ENCODE measurements around the gene HIVEP1.

HIVEP1 gene

GRCh38 chr6:12049165-12049564, 37.1 kb downstream of the HIVEP1 start:
- no peak for DNase-seq (ENCODE audit: low read depth)

GRCh38 chr6:12051861-12052368, 39.8 kb downstream of the HIVEP1 start:
- DNase-seq (ENCODE audit: low read depth) = no peak

DNA sequence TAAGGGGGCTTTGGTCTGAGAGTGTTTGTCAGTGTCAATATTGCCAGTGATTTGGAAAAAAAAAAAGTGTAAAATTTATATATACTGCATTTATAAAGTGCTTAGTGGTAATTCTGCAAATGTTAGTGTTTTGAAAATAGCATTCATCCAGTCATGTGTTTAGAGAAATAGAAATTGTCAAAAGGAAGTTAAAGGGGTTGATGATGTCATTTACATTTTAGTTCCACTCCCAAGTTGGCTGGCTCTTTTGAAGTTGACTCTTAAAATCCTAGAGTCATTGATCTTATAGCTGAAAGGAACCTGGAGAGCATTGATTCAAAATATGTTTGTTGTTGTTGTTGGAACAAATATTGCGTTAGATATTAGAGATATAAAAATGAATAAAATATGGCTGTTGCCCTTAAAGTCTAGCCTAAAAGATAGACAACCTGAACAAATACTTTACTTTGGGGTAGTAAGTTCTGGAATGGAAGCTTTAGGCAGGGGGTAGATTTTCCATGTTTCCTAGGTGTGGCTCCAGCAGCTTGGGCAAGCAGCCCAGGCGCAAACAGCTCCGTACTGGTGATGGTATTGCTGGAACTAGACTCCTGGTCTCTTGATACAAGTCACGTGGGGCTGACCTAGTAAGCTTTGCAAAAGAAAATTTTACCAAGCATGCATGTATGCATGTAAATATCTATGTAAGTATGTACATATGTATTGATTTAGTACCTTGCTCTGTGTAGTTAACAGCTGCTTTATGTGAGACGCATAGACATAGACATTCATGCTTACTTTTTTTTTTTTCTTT, 46.3 kb downstream of the HIVEP1 start:
- DNase-seq (ENCODE audit: low read depth) = no peak

DNA sequence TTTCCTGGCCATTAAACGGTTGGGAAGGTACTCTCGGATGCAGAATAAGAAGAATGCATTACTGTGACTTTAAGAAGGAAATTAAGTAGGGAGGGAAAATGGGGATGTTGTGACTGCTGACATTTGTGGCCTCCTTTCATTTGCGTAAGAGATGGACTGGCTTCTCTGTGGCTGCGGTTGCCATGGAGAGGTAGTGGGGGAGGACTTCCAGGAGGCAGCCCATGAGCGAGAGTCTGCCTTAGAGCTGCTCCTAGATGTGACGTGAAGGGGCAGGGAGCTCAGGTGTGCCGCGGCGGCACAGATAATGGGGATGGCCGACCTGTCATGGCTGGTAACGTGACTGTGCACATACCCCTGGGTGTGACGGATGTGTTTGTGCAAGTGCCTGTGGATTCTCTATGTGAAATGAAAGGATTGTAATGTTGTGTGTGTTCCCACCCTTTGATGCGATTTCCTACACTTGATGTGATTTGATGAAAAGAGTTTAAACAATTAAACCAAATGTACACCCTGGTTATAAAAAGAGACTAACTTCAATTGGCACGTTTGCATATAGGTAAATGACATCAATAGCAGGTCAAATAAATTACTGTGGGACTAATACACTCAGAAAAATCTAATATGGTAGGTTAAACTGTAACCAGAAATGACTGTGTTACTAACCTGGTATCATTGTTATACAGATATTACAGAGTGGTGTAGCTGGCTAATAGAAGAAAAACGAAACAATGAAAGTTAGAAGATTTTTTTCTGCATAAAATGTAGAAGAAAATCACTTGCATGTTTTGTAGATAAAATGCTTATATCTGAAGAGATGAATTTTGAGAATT, 48.9 kb downstream of the HIVEP1 start:
- peak; percentile 26 for DNase-seq (ENCODE audit: low read depth)

- no peak for DNase-seq (ENCODE audit: low read depth)
Observed at GRCh38 chr6:12062605-12063004, 50.5 kb downstream of the HIVEP1 start.

GRCh38 chr6:12064131-12064530, 52.0 kb downstream of the HIVEP1 start:
- DNase-seq (ENCODE audit: low read depth) = no peak

DNA sequence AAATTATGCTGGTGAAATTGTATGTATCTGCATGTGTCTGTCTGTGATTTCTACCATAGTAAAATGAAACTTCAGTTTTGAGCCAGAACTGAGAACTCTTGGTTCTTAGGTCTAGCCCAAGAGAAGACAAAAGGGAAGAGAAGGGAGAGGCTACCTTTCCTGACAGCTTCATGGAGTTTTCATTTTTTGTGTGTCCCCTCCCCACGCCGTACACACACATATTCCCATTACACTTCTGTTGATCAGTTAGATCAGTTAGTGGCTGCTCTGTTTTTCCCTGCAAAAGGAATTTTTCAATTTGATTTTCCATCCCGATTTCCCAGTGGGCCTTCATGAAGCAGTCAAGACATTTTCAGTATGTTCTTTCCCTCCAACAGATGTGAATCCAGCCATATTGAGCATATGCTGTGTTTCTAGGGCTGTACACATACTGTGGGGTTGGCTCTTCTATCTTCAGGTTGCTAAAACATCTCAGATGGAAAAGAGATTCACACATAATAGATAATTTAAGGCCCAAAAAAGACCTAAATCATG, 52.5 kb downstream of the HIVEP1 start:
- DNase-seq (ENCODE audit: low read depth) = no peak

- no peak for DNase-seq (ENCODE audit: low read depth)
Observed at GRCh38 chr6:12065321-12066140, 53.4 kb downstream of the HIVEP1 start.

- DNase-seq (ENCODE audit: low read depth) = no peak
Observed at GRCh38 chr6:12066297-12066696, 54.2 kb downstream of the HIVEP1 start.

DNA sequence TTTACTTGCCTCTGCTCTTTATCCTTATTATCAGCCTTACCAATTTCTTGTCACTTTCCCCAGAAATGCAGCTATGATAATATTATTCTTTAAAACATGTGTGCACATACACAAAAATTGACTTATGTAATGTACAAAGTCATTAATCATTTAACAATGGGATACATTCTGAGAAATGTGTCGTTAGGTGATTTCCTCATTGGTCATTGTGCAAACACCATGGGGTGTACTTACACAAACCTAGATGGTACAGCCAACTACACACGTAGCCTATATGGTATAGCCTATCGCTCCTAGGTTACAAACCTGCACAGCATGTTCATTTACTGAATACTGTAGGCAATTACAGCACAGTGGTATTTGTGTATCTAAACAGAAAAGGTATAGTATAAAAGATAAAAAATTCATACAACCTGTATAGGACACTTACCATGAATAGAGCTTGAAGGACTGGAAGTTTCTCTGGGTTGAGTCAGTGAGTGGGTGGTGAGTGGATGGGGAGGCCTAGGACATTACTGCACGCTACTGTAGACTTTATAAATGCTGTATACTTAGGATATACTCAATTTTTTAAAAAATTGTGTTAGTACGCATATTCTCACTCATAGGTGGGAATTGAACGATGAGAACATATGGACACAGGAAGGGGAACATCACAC, 56.9 kb downstream of the HIVEP1 start:
- no peak for DNase-seq (ENCODE audit: low read depth)

DNA sequence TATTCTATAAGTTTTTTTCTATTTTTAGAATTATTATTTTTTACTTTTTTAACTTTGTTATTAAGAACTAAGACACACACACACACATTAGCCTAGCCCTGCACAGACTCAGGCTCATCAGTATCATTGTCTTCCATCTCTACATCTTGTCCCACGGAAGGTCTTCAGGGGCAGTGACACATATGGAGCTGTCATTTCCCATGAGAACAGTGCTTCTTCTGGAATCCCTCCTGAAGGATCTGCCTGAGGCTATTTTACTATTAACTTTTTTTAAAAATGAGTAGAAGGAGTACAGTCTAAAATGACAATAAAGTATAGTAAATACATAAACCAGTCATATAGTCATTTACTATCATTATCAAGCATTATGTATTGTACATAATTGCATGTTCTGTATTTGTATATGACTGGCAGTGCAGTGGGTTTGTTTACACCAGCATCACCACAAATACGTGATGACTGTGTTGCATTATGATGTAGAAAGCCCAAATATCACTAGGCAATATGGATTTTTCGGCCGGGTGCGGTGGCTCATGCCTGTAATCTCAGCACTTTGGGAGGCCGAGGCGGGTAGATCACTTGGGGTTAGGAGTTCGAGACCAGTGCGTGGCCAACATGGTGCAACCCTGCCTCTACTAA, 57.9 kb downstream of the HIVEP1 start:
- no peak for DNase-seq (ENCODE audit: low read depth)

- no peak for DNase-seq (ENCODE audit: low read depth)
Observed at GRCh38 chr6:12071064-12071615, 59.0 kb downstream of the HIVEP1 start.

GRCh38 chr6:12075067-12075563, 63.0 kb downstream of the HIVEP1 start:
- DNase-seq (ENCODE audit: low read depth) = no peak

DNA sequence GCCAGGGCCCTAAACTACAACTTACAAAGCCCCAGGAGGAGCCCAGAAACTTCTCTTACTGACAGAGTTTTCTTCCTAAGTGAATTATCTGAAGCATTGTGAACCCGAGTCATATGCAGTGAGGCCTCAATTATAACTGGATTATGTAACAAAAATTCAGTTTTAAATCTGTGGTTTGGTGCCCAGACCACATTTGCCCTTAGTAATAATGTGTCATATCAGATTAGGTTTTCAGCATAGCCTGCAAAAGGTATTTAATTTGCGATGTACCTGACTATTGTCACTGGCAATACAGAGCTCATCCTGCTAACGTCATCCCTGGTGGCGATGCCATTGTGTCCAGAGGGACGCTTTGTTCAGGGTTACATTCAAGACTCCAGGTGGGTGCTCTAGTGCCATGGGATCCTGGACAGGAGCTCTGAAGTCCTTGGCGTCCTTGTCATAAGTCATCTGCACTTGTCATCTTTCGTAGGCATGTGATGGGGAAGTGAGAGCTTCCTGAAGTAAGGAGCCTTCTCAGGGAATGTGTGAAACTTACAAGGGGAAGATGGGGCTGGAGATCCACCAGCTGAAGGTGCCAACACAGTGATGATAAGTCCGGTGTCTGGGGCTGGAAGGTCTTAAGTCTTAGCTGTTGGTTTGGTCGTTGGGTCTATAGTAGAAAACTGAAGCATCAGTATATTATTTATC, 65.1 kb downstream of the HIVEP1 start:
- no peak for DNase-seq (ENCODE audit: low read depth)

GRCh38 chr6:12078014-12078413, 65.9 kb downstream of the HIVEP1 start:
- no peak for DNase-seq (ENCODE audit: low read depth)

GRCh38 chr6:12081771-12082170, 69.7 kb downstream of the HIVEP1 start:
- no peak for DNase-seq (ENCODE audit: low read depth)

DNA sequence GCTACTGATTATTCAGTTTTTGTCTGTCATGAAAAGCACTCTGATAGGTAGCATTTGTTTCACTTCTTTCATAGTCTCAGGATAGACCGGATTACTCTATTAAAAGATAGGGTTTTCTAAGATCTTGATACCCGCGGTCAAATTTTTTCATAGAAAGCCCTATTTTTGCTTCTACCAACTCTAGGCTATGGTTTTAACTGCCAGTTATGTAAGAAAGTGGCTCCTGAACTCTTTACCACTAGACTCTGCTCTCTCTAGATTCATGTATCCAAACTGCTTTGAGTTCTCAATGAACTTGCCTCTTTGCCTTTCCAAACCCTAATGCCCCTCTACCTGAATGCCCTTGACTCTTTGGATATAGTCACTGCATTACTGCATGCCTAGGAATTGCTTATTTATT, 70.3 kb downstream of the HIVEP1 start:
- DNase-seq (ENCODE audit: low read depth) = no peak

- no peak for DNase-seq (ENCODE audit: low read depth)
Observed at GRCh38 chr6:12083302-12083701, 71.2 kb downstream of the HIVEP1 start.

DNA sequence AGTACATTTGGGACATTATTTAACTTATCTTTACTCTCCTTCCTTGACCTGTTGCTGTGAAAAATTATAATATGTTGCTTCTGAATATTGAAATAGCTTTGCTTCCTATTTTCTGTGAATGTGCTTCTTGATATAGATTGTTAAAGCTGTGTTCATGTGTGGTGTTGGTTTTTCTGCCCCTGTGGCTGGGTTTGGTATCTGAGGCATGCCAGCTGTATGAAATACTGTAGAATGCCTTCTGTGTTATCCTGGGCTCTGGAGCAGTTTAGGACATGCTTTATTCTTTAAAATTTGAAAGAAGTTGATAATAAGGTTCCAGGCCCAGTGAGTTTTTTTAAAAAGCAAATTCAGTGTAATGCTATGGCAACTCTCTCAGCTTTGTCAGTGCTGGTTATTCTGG, 71.7 kb downstream of the HIVEP1 start:
- no peak for DNase-seq (ENCODE audit: low read depth)

GRCh38 chr6:12084681-12085080, 72.6 kb downstream of the HIVEP1 start:
- DNase-seq (ENCODE audit: low read depth) = no peak
